GM19468 (cell line): ENCODE data around the gene NUP42.
"Not testable (repeated sequence)": the region's sequence is repeated elsewhere in the genome, so short reads cannot be mapped to it uniquely, and the experiment has no call there.

Experiments used
- ATAC-seq: cut with Tn5 transposase; IDR thresholded peaks from one replicate; pipeline ENCODE4 v1.9.1; 2021; ENCODE audit warnings: mild to moderate bottlenecking, moderate library complexity, moderate number of reproducible peaks; ENCODE audit not compliant: unreplicated experiment; ENCODE audit errors: extremely low read depth

The NUP42 gene, protein sequence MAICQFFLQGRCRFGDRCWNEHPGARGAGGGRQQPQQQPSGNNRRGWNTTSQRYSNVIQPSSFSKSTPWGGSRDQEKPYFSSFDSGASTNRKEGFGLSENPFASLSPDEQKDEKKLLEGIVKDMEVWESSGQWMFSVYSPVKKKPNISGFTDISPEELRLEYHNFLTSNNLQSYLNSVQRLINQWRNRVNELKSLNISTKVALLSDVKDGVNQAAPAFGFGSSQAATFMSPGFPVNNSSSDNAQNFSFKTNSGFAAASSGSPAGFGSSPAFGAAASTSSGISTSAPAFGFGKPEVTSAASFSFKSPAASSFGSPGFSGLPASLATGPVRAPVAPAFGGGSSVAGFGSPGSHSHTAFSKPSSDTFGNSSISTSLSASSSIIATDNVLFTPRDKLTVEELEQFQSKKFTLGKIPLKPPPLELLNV

DNA sequence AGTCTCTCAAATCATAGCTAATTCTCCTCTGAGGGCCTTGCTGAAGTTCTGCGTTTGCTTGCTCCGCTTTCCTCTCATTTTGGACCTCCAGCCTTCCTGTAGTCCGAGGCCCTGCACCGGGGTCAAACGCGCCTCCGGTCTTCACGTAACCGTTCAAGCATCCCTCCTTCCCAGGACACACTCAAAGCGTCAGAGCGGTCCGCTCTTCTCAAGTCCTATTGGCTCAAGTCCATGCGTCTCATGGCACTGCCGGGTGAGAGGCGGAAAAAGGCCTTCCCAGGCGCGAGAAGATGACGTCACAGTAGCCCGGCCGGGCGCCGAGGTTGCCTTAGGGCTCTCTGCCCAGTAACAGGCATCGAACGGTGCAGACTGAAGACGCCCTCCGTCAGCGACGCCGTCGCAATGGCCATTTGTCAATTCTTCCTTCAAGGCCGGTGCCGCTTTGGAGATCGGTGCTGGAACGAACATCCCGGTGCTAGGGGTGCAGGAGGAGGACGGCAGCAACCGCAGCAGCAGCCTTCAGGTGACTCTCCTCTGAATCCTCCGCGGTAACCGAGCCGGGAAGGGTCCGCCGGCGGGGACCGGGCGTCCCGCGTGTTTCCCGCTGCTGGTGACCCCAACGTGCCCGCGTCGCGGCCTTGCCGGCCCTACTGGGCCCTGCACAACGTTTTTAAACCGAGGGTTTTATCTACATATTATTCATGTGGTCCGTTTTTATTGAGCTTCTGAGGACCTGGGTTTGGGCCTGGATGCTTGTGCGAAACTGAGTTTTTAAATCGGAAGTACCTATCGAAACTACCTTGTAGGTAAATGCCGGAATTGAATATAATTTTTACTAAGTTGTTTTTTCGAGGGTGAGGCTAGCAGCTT lies at the start of gene NUP42:
Gene NUP42 (plus strand): TSS at position 365 of the 870 bp plus-strand sequence. CDS start 38 bp downstream, at position 403.
- ATAC-seq: peak; percentile 95

DNA sequence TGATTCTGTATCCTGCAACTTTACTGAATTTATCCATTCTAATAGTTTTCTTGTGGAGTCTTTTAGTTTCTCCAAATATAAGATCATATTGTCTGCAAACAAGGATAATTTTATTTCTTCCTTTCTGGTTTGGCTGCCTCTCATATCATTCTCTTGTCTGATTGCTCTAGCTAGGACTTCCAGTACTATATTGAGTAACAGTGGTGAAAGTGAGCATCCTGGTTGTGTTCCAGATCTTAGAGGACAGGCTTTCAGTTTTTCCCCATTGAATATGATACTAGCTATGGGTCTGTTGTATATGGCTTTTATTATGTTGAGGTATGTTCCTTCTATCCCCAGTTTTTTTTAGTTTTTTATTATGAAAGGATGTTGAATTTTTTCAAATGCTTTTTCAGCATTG lies 48.1 kb upstream of the NUP42 start:
- no peak for ATAC-seq

DNA sequence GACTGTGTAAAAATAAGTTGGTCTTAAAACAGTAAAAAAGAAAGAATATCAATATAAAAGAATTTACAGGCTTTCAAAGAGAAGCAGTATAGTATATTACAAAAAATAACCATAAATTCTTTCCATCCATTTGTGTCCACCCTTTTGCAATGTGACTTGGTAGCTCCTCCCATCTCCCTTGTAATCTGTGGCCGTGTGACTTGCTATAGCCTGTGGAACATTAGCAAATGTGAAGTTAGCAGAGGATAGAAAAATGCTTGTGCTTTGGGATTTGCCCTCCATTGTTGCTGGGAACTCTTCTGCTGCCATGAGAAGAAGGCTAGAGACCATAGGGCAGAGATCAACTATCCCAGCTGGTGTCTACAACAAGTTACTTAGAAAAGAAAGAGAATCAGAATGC lies 46.1 kb upstream of the NUP42 start:
- ATAC-seq: no peak

DNA sequence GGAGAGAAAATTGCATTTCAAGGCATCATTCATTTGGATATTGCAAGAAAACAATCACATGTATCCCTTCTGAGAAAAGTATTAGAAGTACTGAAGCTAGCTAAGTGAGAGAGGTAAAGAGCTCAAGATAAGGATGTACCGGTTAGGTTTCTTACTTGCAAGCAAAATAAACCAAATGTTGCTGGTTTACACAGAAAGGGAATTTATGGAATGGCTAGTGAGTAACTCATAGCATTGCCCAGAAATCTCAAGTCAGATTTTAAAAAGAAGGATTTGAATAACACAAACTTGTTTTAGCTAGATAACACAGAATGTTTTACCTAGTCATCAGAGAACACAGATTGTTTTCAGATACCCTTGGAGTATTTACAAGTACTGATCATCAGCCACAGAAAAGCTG lies 45.6 kb upstream of the NUP42 start:
- no peak for ATAC-seq

DNA sequence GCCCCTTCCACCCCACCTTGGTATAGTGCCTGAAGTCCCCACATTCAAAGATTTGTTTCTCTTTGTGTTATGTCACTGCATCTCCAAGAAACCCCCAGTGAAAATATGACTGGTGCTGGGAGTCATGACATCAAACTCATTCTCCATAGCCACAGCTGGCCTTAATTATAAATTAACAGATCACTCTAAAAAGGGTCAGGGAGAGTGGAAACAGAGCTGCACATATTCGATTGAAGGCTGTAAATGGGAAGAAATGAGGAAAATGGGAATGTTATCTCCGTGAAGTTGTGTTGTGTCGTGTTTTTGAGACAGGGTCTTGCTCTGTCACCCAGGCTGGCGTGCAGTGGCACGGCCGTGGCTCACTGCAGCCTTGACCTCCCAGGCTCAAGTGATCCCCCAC lies 24.2 kb upstream of the NUP42 start:
- no peak for ATAC-seq

DNA sequence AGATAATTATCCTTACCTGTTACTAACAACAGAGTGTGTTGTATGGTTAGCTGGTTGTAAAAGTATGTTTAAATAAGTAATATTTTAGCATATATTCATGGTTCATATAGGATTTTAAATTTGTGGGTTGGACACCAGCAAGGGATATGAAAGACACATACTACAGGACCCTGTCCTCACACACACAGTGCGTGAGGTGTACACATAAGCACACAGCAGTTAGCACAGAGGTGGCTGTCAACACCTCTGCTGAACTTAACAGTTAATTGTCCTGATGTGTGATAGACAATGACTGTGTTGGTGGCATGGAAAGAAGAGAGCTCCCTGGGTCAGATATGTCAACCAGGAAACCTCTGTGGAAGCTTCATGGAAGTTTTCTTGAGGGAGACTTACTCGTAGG lies 23.3 kb upstream of the NUP42 start:
- no peak for ATAC-seq

DNA sequence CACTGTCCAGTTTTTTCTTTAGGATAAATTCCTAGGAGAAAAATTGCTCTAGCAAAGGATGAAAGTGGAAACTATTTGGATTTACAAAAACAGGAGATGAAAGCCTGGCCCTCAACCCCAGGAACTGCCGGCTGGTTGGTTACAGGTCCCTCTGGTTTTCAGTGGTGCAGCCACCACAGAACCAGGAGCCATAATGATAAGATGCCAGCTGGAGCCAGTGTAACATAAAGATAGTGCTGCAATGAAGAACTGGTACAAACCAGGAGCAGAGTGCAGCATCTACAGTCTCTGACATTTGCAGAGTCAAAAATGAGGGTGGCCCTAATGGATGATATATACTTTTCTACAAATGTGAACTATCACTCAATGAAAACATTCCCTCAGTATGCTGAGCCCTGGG lies 20.4 kb upstream of the NUP42 start:
- no peak for ATAC-seq

DNA sequence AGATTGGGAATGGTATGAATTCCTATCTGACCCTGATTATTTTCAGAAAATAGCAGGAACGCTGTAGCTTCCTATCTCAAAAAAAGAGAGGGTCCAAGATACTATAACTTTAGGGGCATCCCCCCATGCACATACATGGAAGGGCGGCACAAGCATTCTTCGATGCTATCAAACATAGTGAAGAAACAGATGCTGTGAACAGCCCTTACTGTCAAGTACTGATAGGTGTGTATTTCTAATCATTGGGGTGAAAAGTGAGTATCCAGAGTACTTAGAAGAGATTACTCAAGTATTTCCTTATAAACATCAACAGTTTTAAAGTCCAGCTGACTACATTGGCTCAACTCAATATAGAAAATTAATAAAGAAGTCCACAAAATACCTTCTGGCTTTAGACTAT lies 17.0 kb upstream of the NUP42 start:
- no peak for ATAC-seq

DNA sequence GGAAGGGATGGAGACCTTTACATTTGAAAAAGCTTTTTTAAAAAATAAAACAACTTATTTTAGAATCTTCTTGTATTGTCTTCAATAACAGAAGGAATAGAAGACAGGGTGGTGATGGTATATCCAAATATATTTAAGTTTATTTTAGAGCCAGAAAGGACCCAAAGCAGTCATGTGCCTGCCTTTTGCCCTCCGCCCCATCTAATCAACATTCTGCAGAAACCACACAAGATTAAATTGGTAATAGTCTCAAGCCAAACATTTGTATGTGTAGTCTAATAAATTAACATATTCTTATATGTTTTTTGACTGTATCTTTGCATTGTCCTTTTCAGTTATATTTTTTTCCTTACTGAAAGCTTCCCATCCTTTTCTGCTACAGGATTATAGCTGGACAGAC lies 16.5 kb upstream of the NUP42 start:
- no peak for ATAC-seq

DNA sequence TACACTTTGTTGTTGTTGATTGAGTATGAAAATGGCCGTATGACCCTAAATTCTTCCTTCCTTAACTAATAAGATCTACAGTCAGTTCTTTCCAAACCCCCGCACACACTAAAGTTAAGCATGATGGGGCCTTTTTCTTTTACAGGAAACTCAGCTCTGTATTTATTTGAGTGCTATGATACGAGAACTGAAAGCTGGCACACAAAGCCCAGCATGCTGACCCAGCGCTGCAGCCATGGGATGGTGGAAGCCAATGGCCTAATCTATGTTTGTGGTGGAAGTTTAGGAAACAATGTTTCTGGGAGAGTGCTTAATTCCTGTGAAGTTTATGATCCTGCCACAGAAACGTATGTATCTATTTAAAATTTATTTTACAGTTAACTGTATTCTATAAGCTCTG lies 14.2 kb upstream of the NUP42 start:
- no peak for ATAC-seq

DNA sequence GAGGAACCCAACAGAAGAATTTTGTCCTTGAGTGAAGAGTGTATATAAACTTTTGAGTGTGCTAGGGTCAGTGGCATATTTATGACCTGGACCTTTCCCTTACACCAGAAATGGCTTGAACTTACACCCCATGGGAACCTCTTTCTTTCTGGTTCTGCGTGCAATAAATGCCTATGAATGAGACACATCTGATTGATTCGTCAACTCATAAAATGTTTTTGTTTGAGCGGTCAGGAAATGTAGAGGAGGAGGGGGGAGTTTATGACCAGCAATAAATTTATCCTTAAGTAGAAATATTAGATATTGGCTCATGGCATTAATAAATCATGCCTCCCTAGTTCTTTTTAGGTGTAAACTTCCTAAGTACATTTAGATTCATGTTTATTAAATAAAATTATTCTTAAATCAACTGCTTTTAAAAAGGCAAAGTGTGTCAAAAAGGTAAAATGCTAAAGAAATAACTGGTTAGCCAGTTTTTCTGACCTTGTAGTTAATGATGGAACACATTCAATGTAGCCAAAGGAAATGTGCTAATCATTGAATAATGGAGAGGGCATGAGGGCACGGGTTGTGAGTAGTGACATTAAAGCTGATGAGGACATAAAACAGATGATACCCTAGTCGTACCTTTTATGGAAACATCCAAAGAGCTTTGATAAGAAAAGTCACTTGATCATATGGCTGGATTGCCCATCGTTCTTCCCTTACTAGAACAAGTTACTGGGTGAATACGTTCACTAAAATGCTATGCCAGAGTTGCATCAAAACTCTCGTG lies 13.6 kb upstream of the NUP42 start:
- no peak for ATAC-seq

DNA sequence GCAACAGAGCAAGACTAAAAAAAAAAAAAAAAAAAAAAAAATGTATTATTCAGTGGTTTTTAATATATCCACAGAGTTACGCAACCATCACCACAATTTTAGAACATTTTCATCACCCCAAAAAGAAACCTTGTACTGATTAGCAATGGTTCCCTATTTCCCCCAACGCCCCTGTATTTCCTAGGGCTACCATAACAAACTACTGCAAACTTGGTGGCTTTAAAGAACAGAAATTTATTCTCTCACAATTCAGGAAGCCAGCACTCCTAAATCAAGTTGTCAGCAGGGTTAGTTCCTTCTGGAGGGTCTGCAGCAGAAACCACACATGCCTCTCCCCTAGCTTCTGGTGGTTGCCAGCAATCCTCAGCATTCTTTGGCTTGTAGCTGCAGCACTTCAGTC lies 5.9 kb upstream of the NUP42 start:
- no peak for ATAC-seq

DNA sequence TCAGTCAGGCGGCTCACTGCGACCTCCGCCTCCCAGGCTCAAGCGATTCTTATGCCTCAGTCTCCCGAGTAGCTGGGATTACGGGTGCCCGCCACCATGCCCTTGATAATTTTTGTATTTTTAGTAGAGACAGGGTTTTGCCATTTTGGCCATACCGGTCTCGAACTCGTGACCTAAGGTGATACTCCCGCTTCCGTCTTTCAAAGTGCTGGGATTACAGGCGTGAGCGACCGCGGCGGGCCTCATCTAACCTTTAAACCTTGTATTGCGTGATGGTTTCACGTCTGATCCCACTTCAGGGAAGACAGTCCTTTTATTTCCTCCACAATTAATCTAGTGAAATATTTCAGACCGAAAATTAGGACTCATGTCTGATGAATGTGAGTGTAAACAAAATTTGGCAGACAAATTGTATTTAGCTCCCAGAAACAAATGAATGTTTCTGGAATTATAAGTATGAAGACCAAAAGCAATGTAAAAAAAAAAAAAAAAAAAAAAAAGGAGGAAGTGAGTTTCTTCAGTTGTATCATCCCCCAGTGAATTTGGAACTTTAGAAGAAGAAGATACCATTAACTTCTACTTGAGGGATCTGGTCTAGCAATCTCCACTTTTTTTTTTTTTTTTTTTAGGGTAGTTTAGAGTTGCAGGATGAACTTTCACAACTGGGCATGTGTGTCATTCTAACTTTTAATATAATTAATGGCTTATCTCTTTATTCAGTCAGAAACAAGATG lies 1.6 kb downstream of the NUP42 start:
- ATAC-seq: no peak

DNA sequence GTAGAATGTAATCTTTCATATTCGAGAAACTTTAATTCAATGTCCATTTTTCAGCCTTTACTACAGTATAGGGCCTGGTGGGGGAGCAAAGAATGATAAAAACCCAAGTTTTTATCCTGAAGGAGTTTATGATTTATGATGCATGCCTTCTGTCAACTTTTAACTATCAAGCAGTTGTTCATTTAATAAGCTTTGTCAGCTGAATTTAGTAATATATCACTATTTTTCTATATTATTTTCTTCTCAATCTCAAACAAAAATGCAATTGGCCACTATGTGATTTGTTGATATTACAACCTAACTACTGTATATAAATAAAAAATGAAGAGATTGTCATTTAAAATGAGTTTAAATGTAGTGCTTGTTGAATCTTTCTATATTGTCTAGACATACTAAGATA lies 2.4 kb downstream of the NUP42 start:
- ATAC-seq: no peak

DNA sequence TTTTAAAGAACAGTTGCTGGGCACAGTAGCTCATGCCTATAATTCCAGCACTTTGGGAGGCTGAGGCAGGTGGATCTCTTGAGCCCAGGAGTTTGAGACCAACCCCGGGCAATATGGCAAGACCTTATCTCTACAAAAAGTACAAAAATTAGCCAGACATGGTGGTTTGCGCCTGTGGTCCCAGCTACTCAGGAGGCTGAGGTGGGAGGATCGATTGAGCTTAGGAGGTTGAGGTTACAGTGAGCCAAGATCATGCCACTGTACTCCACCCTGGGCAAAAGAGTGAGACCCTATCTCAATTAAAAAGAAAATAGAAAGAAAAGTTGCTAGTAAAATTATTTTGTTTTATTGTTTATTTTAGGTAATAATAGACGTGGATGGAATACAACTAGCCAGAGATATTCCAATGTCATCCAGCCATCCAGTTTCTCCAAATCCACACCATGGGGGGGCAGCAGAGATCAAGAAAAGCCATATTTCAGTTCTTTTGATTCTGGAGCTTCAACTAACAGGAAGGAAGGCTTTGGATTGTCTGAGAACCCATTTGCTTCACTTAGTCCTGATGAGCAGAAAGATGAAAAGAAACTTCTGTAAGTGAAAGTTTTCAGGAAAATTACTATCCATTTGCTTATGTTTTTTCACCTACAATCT lies 3.0 kb downstream of the NUP42 start:
- ATAC-seq: no peak

DNA sequence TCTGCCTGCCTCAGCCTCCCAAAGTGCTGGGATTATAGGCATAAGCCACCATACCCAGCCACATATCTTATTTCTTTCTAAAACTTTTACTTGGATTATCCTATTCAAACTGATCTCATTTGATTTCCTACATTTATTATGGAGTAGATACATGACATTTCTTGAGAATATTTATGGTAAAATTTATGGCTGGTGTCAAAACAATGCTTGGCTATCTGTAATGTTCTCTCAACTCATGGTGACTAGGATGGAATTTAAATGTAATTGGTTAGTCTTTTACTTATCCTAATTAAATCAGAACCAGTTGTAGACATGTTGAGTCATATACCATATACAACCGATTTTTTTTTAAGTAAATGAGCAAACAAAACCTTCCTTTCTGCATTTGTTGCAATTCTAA lies 4.1 kb downstream of the NUP42 start:
- ATAC-seq: no peak

DNA sequence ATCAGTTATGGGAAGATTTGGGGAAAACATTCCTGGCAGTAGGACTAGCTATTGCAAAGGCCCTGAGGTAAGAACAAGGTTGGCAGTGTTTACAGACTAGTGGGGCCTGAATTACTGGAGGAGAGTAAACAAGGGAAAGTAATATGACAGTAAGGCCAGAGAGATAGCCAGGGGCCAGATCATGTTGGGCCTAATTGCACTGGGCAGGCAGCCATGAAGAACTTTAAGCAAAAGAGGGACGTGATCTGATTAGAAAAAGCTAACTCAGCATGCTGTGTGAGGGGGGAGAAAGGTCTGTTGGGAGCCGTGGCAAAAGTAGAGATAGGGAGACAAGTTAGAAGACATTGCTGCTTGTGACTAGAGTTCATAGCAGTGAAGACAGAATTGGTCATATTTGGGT lies 9.2 kb downstream of the NUP42 start:
- no peak for ATAC-seq

DNA sequence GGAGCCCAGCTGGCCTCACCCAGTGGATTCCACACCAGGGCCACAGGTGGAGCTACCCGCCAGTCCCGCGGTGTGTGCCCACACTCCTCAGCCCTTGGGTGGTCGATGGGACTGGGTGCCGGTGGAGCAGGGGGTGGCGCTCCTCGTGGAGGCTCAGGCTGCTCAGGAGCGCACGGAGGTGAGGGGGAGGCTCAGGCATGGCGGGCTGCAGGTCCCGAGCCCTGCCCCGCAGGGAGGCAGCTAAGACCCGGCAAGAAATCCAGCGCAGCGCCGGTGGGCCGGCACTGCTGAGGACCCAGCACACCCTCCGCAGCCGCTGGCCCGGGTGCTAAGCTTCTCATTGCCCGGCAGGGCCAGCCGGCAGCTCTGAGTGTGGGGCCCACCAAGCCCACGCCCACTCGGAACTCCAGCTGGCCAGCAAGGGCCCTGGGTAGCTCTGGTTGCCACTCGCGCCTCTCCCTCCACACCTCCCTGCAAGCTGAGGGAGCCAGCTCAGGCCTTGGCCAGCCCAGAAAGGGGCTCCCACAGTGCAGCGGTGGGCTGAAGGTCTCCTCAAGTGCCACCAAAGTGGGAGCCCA lies 11.9 kb downstream of the NUP42 start:
- ATAC-seq: not testable (repeated sequence)

DNA sequence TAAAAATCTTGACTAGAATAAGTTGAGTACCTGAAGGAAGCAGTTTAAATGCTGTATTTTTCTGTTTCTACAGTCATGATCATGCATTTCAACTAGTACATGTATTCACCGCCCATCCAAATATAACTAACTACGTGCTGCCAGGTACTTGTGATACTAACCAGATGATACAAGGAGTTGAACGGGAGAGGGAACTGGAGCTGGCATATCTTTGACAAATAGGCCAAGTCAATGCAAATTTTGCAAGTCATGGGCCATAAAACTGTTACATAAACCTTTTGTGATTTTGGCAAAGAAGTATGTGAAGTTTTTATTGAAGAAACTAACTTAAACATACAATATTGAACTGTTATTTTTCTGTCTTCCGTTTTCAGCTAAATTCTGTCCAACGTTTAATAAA lies 14.5 kb downstream of the NUP42 start:
- no peak for ATAC-seq
